Right cardiac atrium (tissue), 5 donors: ENCODE results near the gene EDC4. TPM values are rescaled to one million over a fixed set of nuclear protein-coding genes. Genes with fewer than 3 reads are reported as not detected.

Experiments used
- ATAC-seq, 2 donors: fragments of 200-7000 bp; cut with Tn5 transposase; one replicate each; pipeline versions ENCODE4 v1.8.0 to v1.9.1; 2020; ENCODE audit warnings: moderate library complexity in 2 of 2, mild to moderate bottlenecking in 1 of 2
- DNase-seq, 3 donors: peaks; one replicate each; pipeline ENCODE4 v3.0.0-alpha.2; 2020
- H3K27ac ChIP-seq: one replicate; pipeline ENCODE4 v1.5.1; 2013; ENCODE audit warnings: mild to moderate bottlenecking, low read length, control low read depth, moderate library complexity
- H3K27me3 ChIP-seq: one replicate; pipeline ENCODE4 v1.6.1; 2013; ENCODE audit not compliant: control insufficient read depth, insufficient read depth
- H3K4me1 ChIP-seq: one replicate; pipeline ENCODE4 v1.6.1; 2013; ENCODE audit warnings: low read length; ENCODE audit not compliant: control insufficient read depth, insufficient read depth
- H3K4me3 ChIP-seq: one replicate; pipeline ENCODE4 v1.5.1; 2013; ENCODE audit warnings: low read length, control low read depth
- H3K9me3 ChIP-seq: one replicate; pipeline ENCODE4 v1.6.1; 2013; ENCODE audit warnings: low read length; ENCODE audit not compliant: control insufficient read depth
- WGBS: extraction: QIAGEN DNeasy Blood & Tissue Kit; methylation state at CpG from one replicate; pipeline ENCODE4 v1.1.7; 2013; 5-methylcytosine and 5-hydroxymethylcytosine counted together
- intact Hi-C, 4 donors: fragments of 100-400 bp; cut with DNase I; formaldehyde crosslinking; loops; one replicate each; pipeline versions ENCODE4 v1.11.0 to v1.14.0; 2022 to 2023
- polyA plus RNA-seq: library from polyadenylated mRNA; stranded (reverse); fragments of 200-250 nt; gene quantifications from one replicate; pipeline ENCODE4 v1.2.3, GENCODE V29; 2013
- total RNA-seq, 4 donors: library from RNA; stranded (reverse); fragmentation: NEBNext Ultra II Directional; extraction: Animal tissue kit (Norgen Biotek cat#: 25700); gene quantifications; one replicate each; pipeline ENCODE4 v1.2.1, GENCODE V29; 2021
- donor health status: healthy with polysubstance abuse.
- donor health status: DM: no; HTN: yes; CAD: no.
- donor health status: DM: no; HTN: no; CAD: no.
- donor health status: DM: no; HTN: yes; CAD: no; lungs with severe emphysema.
- donor health status: DM: yes; HTN: yes; CAD: no.

The EDC4 gene
- total and polyA plus RNA-seq, 5 donors = 21.7 to 35.6 (median 30.1) TPM

GRCh38 chr16:67841198-67841815 is 31.5 kb upstream of the EDC4 start:
- intact Hi-C loops = no loop called here
- no peaks in the 10 kb centered on the region for H3K27me3 ChIP-seq

GRCh38 chr16:67841816-67842508 is 30.9 kb upstream of the EDC4 start, which contains the start of gene THAP11:
Gene THAP11, plus strand, starts transcription at chr16:67842320. Its CDS starts 235 bp downstream, at chr16:67842555.
- under 1% methylated on average over 83 of the region's 83 CpGs for WGBS
- Histone ChIP-seq H3K27ac (peak within 1 kb of the TSS; percentile 97), H3K9me3 (no peaks in the 10 kb centered on the region), H3K4me1 (peaks cover 7% of the 10 kb centered on the region), H3K27me3 (no peaks in the 10 kb centered on the region), H3K4me3 (peak within 1 kb of the TSS; percentile 60)
- peak; percentile 80 to 82 for ATAC-seq
- peak; percentile 94 to 97 (median 97) for DNase-seq
- intact Hi-C loops = no loop called here

More at GRCh38 chr16:67841198-67841815, 31.5 kb upstream of the EDC4 start:
- peaks cover 7% of the 10 kb centered on the region for H3K4me1 ChIP-seq
- no peak overlapping the region for H3K4me3 ChIP-seq
- peak in 1 of 2 donors; percentile 3 for ATAC-seq
- DNase-seq = no peak
- H3K9me3 ChIP-seq = no peaks in the 10 kb centered on the region
- peak overlapping the region; percentile 71 for H3K27ac ChIP-seq
- WGBS = 41% methylated on average over 17 of the region's 17 CpGs

- Histone ChIP-seq H3K27ac (peak overlapping the region; percentile 97), H3K9me3 (no peaks in the 10 kb centered on the region), H3K4me3 (peak overlapping the region; percentile 60), H3K27me3 (no peaks in the 10 kb centered on the region), H3K4me1 (peaks cover 7% of the 10 kb centered on the region)
- intact Hi-C loops = no loop called here
- peak; percentile 1 to 20 for ATAC-seq
- DNase-seq = peak; percentile 65 to 86 (median 85)
- under 1% methylated on average over 67 of the region's 67 CpGs for WGBS
These were observed 30.1 kb upstream of the EDC4 start for GRCh38 chr16:67842509-67843342.

- intact Hi-C loops = no loop called here
- peak in 1 of 3 donors; percentile 62 for DNase-seq
- 8% methylated on average over 11 of the region's 11 CpGs for WGBS
These were observed 29.5 kb upstream of the EDC4 start for GRCh38 chr16:67843343-67843765.

GRCh38 chr16:67844497-67844896 is 28.4 kb upstream of the EDC4 start:
- H3K27me3 ChIP-seq = no peaks in the 10 kb centered on the region
- WGBS = 71% methylated on average over 4 of the region's 4 CpGs
- H3K9me3 ChIP-seq = no peaks in the 10 kb centered on the region
- H3K4me1 ChIP-seq = peaks cover 12% of the 10 kb centered on the region
- H3K4me3 ChIP-seq = no peak overlapping the region
- intact Hi-C loops = no loop called here
- ATAC-seq (no peak), DNase-seq (no peak)
- no peak overlapping the region for H3K27ac ChIP-seq

More at GRCh38 chr16:67843343-67843765, 29.5 kb upstream of the EDC4 start:
- H3K4me1 ChIP-seq = peaks cover 12% of the 10 kb centered on the region
- peak overlapping the region; percentile 97 for H3K27ac ChIP-seq
- H3K4me3 ChIP-seq = peak overlapping the region; percentile 60
- H3K27me3 ChIP-seq = no peaks in the 10 kb centered on the region
- no peak for ATAC-seq
- H3K9me3 ChIP-seq = no peaks in the 10 kb centered on the region

GRCh38 chr16:67845291-67846062 is 27.4 kb upstream of the EDC4 start:
- 64% methylated on average over 5 of the region's 5 CpGs for WGBS
- no peaks in the 10 kb centered on the region for H3K27me3 ChIP-seq
- H3K4me1 ChIP-seq = peaks cover 12% of the 10 kb centered on the region
- intact Hi-C loops = no loop called here
- H3K27ac ChIP-seq = peak overlapping the region; percentile 65
- DNase-seq (no peak), ATAC-seq (no peak)
- H3K4me3 ChIP-seq = peak overlapping the region; percentile 89
- H3K9me3 ChIP-seq = no peaks in the 10 kb centered on the region

GRCh38 chr16:67846063-67846319 is 26.9 kb upstream of the EDC4 start:
- Histone ChIP-seq H3K4me3 (peak overlapping the region; percentile 89), H3K9me3 (no peaks in the 10 kb centered on the region), H3K27me3 (no peaks in the 10 kb centered on the region), H3K4me1 (peaks cover 12% of the 10 kb centered on the region), H3K27ac (peak overlapping the region; percentile 95)
- intact Hi-C loops = no loop called here
- WGBS = 17% methylated on average over 2 of the region's 2 CpGs
- no peak for DNase-seq
- ATAC-seq = no peak

GRCh38 chr16:67846320-67847063 is 26.4 kb upstream of the EDC4 start, which contains the start of gene NUTF2:
Gene NUTF2, plus strand, starts transcription at chr16:67846933. Its CDS starts 18,198 bp downstream, at chr16:67865131.
- DNase-seq (peak; percentile 97 to 99 (median 98)), ATAC-seq (peak; percentile 89 to 91)
- no peaks in the 10 kb centered on the region for H3K9me3 ChIP-seq
- peaks cover 12% of the 10 kb centered on the region for H3K4me1 ChIP-seq
- peak within 1 kb of the TSS; percentile 89 for H3K4me3 ChIP-seq
- under 1% methylated on average over 57 of the region's 57 CpGs for WGBS
- intact Hi-C loops = no loop called here
- H3K27me3 ChIP-seq = no peaks in the 10 kb centered on the region
- peak within 1 kb of the TSS; percentile 95 for H3K27ac ChIP-seq

- intact Hi-C loops = no loop called here
- peaks cover 12% of the 10 kb centered on the region for H3K4me1 ChIP-seq
- no peaks in the 10 kb centered on the region for H3K27me3 ChIP-seq
- H3K4me3 ChIP-seq = peak within 1 kb of the TSS; percentile 89
- under 1% methylated on average over 59 of the region's 62 CpGs for WGBS
- peak; percentile 62 to 68 for ATAC-seq
- peak; percentile 72 to 89 (median 88) for DNase-seq
- H3K9me3 ChIP-seq = no peaks in the 10 kb centered on the region
- H3K27ac ChIP-seq = peak within 1 kb of the TSS; percentile 95
These were observed 25.6 kb upstream of the EDC4 start, which contains the start of gene CENPT for GRCh38 chr16:67847064-67847861. Gene CENPT, minus strand, starts transcription at chr16:67847693. Its CDS starts 13,834 bp downstream, at chr16:67833859.
